Neural cell (in vitro differentiated cells): ENCODE data around the gene MFSD8. TPM values are rescaled to one million over a fixed set of nuclear protein-coding genes. Genes with fewer than 3 reads are reported as not detected.
"Not testable (repeated sequence)": the region's sequence is repeated elsewhere in the genome, so short reads cannot be mapped to it uniquely, and the experiment has no call there.

Experiments
- H2AFZ ChIP-seq: fragments of 200-600, 300-800 bp; sonication (generic), shearing (Covaris generic); 2 replicates; pipeline ENCODE4 v1.6.0; 2014; ENCODE audit warnings: low read depth, mild to moderate bottlenecking, antibody characterized with exemption, low read length, moderate library complexity
- H3F3A ChIP-seq: fragments of 200-600 bp; shearing (Covaris generic); 2 replicates; pipeline ENCODE4 v1.6.1; 2016; ENCODE audit warnings: mild to moderate bottlenecking, moderate library complexity, mixed read lengths, antibody characterized with exemption, low read length; ENCODE audit not compliant: insufficient read depth, poor library complexity, severe bottlenecking
- H3K27ac ChIP-seq: fragments of 200-600, 300-800 bp; sonication (generic), shearing (Covaris generic); 2 replicates; pipeline ENCODE4 v1.5.1; 2014; ENCODE audit warnings: mild to moderate bottlenecking, low read length, moderate library complexity
- H3K27me3 ChIP-seq: fragments of 300-800, 200-600 bp; sonication (generic), shearing (Covaris generic); 2 replicates; pipeline ENCODE4 v1.6.0; 2014; ENCODE audit warnings: mild to moderate bottlenecking, low read depth, low read length, moderate library complexity; ENCODE audit not compliant: insufficient read depth
- H3K36me3 ChIP-seq: fragments of 300-800, 200-600 bp; sonication (generic), shearing (Covaris generic); 2 replicates; pipeline ENCODE4 v1.5.1; 2014; ENCODE audit warnings: mild to moderate bottlenecking, antibody characterized with exemption, low read length, moderate library complexity; ENCODE audit not compliant: insufficient read depth
- H3K4me2 ChIP-seq: fragments of 300-800, 200-600 bp; sonication (generic), shearing (Covaris generic); 2 replicates; pipeline ENCODE4 v1.6.0; 2014; ENCODE audit warnings: mild to moderate bottlenecking, low read length
- H3K4me3 ChIP-seq: fragments of 300-800, 200-600 bp; sonication (generic), shearing (Covaris generic); 2 replicates; pipeline ENCODE4 v1.5.1; 2014; ENCODE audit warnings: mild to moderate bottlenecking, low read length, moderate library complexity
- H3K79me2 ChIP-seq: fragments of 200-600 bp; shearing (Covaris generic); replicated peaks from 2 replicates; pipeline ENCODE4 v1.6.0; 2014; ENCODE audit warnings: mild to moderate bottlenecking, low read length, moderate library complexity; ENCODE audit not compliant: insufficient read depth
- H3K9ac ChIP-seq: fragments of 300-800, 200-600 bp; sonication (generic), shearing (Covaris generic); 2 replicates; pipeline ENCODE4 v1.6.1; 2016; ENCODE audit warnings: mild to moderate bottlenecking, low read length, mixed read lengths
- H3K9me2 ChIP-seq: fragments of 200-600 bp; shearing (Covaris generic); 2 replicates; pipeline ENCODE4 v1.6.1; 2016; ENCODE audit warnings: mild to moderate bottlenecking, low read length, mixed read lengths; ENCODE audit not compliant: insufficient read depth
- H3K9me3 ChIP-seq: fragments of 200-600, 300-800 bp; sonication (generic), shearing (Covaris generic); 2 replicates; pipeline ENCODE4 v1.6.1; 2016; ENCODE audit warnings: mild to moderate bottlenecking, mixed run types, low read length, moderate library complexity, mixed read lengths
- H4K20me1 ChIP-seq: fragments of 200-600 bp; shearing (Covaris generic); 2 replicates; pipeline ENCODE4 v1.6.1; 2016; ENCODE audit warnings: mild to moderate bottlenecking, mixed run types; ENCODE audit not compliant: insufficient read depth
- EP300 ChIP-seq: fragments of 450-650 bp; conservative IDR thresholded peaks from 2 replicates; pipeline ENCODE4 v1.6.1; 2014; ENCODE audit warnings: antibody characterized with exemption, mild to moderate bottlenecking, moderate library complexity; ENCODE audit not compliant: poor library complexity, severe bottlenecking
- EZH2 ChIP-seq: fragments of 200-600, 300-800 bp; shearing (Covaris generic), sonication (generic); IDR thresholded peaks from 2 replicates; pipeline ENCODE4 v1.6.1; 2014; ENCODE audit warnings: antibody characterized with exemption, low read length, borderline replicate concordance, mild to moderate bottlenecking; ENCODE audit not compliant: insufficient read depth, poor library complexity, severe bottlenecking
- MXI1 ChIP-seq: fragments of 450-650 bp; conservative IDR thresholded peaks from 2 replicates; pipeline ENCODE4 v1.6.1; 2014; ENCODE audit warnings: antibody characterized with exemption, mild to moderate bottlenecking; ENCODE audit not compliant: poor library complexity, severe bottlenecking
- POLR2AphosphoS5 ChIP-seq: IDR thresholded peaks from 2 replicates; pipeline ENCODE4 v1.6.1; 2012
- RAD21 ChIP-seq: fragments of 450-650 bp; conservative IDR thresholded peaks from 2 replicates; pipeline ENCODE4 v1.6.1; 2014; ENCODE audit warnings: antibody characterized with exemption, mild to moderate bottlenecking, moderate library complexity
- SMC3 ChIP-seq: fragments of 450-650 bp; conservative IDR thresholded peaks from 2 replicates; pipeline ENCODE4 v1.6.1; 2014; ENCODE audit warnings: antibody characterized with exemption, mild to moderate bottlenecking, moderate library complexity; ENCODE audit not compliant: poor library complexity
- TAF1 ChIP-seq: IDR thresholded peaks from 2 replicates; pipeline ENCODE4 v1.6.1; 2012; ENCODE audit warnings: low read depth
- polyA plus RNA-seq: library from polyadenylated mRNA; depleted of rRNA; stranded (reverse); fragments of >200 nt; gene quantifications from 2 replicates; pipeline ENCODE4 v1.2.3, GENCODE V29; 2014
- TF ChIP-seq, protein P1 (sequence below): fragments of 450-650 bp; IDR thresholded peaks from 2 replicates; pipeline ENCODE4 v1.5.1; 2014; ENCODE audit warnings: antibody characterized with exemption, mild to moderate bottlenecking, moderate library complexity; ENCODE audit not compliant: poor library complexity, severe bottlenecking
- TF ChIP-seq, protein P2 (sequence below): IDR thresholded peaks from 2 replicates; pipeline ENCODE4 v1.6.1; 2012; ENCODE audit warnings: borderline replicate concordance

Gene MFSD8
- polyA plus RNA-seq, 1 donor from 2014 or later: 92.9 TPM

DNA sequence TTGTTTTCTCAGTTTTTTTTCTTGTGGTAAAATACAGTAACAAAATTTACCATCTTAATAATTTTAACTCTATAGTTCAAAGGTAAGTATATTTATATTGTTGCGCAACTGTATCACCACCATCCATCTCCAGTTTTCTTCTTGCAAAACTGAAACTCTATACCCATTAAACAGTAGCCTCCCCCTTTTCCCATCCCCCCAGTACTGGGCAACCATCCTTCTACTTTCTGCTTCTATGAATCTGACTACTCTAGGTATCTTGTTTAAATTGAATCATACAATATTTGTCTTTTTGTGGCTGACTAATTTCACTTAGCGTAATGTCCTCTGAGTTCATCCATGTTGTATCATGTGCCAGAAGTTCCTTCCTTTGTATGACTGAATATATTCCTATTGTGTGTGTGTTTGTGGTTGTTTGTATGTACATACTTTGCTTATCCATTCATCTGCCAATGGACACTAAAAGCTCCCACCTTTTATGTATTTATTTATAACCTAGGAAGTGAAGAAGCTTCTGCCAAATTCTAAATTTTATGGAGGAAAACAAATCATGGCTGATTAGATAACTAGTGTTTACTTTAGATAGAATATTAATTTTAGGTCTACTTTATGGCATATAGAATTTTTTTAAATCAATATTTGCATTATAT lies 10.3 kb upstream of the MFSD8 start:
- H3K27ac ChIP-seq: no peak overlapping the region

DNA sequence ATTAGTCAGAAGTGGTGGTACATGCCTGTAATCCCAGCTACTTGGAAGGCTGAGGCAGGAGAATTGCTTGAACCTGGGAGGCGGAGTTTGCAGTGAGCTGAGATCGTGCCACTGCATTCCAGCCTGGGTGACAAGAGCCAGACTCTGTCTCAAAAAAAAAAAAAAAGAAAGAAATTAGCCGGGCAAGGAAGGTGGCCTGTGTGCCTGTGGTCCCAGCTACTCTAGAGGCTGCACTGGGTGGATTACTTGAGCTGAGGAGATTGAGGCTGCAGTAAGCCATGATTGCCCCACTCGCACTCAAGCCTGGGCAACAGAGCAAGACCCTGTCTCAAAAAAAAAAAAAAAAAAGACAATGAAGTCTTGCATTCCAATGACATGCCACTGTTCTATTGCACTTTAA lies 6.0 kb upstream of the MFSD8 start:
- H3K27ac ChIP-seq, H3K4me2 ChIP-seq, H3K9ac ChIP-seq, H3K27me3 ChIP-seq, H3K36me3 ChIP-seq, H3F3A ChIP-seq, H3K4me3 ChIP-seq, H4K20me1 ChIP-seq, H3K9me3 ChIP-seq, H2AFZ ChIP-seq, H3K9me2 ChIP-seq: not testable (repeated sequence)
- H3K79me2 ChIP-seq: peaks cover 41% of the 10 kb centered on the region

More for the DNA sequence above, 10.3 kb upstream of the MFSD8 start:
- Histone ChIP-seq H3K9me3 (no peaks in the 10 kb centered on the region), H3K27me3 (no peaks in the 10 kb centered on the region), H3K4me2 (no peak overlapping the region), H3K36me3 (no peaks in the 10 kb centered on the region), H3F3A (no peaks in the 10 kb centered on the region), H2AFZ (no peak overlapping the region), H4K20me1 (no peaks in the 10 kb centered on the region), H3K4me3 (no peak overlapping the region), H3K9ac (no peak overlapping the region), H3K79me2 (peaks cover 9% of the 10 kb centered on the region), H3K9me2 (no peaks in the 10 kb centered on the region)
- TF ChIP-seq RAD21: no peak
- TF ChIP-seq EP300: no peak
- TF ChIP-seq, protein P1, sequence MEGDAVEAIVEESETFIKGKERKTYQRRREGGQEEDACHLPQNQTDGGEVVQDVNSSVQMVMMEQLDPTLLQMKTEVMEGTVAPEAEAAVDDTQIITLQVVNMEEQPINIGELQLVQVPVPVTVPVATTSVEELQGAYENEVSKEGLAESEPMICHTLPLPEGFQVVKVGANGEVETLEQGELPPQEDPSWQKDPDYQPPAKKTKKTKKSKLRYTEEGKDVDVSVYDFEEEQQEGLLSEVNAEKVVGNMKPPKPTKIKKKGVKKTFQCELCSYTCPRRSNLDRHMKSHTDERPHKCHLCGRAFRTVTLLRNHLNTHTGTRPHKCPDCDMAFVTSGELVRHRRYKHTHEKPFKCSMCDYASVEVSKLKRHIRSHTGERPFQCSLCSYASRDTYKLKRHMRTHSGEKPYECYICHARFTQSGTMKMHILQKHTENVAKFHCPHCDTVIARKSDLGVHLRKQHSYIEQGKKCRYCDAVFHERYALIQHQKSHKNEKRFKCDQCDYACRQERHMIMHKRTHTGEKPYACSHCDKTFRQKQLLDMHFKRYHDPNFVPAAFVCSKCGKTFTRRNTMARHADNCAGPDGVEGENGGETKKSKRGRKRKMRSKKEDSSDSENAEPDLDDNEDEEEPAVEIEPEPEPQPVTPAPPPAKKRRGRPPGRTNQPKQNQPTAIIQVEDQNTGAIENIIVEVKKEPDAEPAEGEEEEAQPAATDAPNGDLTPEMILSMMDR: no peak
- no peak for TF ChIP-seq MXI1
- no peak for TF ChIP-seq EZH2
- TF ChIP-seq SMC3: no peak
- no peak for TF ChIP-seq TAF1
- TF ChIP-seq, protein P2, sequence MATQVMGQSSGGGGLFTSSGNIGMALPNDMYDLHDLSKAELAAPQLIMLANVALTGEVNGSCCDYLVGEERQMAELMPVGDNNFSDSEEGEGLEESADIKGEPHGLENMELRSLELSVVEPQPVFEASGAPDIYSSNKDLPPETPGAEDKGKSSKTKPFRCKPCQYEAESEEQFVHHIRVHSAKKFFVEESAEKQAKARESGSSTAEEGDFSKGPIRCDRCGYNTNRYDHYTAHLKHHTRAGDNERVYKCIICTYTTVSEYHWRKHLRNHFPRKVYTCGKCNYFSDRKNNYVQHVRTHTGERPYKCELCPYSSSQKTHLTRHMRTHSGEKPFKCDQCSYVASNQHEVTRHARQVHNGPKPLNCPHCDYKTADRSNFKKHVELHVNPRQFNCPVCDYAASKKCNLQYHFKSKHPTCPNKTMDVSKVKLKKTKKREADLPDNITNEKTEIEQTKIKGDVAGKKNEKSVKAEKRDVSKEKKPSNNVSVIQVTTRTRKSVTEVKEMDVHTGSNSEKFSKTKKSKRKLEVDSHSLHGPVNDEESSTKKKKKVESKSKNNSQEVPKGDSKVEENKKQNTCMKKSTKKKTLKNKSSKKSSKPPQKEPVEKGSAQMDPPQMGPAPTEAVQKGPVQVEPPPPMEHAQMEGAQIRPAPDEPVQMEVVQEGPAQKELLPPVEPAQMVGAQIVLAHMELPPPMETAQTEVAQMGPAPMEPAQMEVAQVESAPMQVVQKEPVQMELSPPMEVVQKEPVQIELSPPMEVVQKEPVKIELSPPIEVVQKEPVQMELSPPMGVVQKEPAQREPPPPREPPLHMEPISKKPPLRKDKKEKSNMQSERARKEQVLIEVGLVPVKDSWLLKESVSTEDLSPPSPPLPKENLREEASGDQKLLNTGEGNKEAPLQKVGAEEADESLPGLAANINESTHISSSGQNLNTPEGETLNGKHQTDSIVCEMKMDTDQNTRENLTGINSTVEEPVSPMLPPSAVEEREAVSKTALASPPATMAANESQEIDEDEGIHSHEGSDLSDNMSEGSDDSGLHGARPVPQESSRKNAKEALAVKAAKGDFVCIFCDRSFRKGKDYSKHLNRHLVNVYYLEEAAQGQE: no peak
- no peak for TF ChIP-seq POLR2AphosphoS5

DNA sequence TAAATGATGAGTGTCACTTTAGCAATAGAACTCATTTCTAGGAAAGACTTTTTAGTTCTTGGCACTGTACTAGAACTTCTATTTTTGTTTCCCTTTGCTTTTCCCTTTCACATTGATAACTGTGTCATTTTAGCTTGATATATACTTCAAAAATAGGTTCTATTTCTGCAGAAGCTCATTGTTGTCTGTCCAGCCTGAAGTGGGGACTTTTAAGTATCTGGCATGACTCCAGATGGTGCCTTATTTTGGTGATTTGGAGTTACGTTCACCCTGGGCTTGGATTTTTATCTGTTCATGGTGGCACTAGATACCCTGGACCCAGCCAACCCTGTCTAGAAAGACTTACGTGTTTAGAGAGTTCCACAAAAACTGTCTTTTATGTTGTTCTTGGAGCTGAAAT lies 3.6 kb upstream of the MFSD8 start:
- Histone ChIP-seq H3K9me3 (no peaks in the 10 kb centered on the region), H3K9ac (no peak overlapping the region), H3K4me3 (no peak overlapping the region), H3K27me3 (no peaks in the 10 kb centered on the region), H3K36me3 (no peaks in the 10 kb centered on the region), H3K4me2 (no peak overlapping the region), H2AFZ (no peak overlapping the region), H3K79me2 (peaks cover 37% of the 10 kb centered on the region), H3K9me2 (no peaks in the 10 kb centered on the region), H4K20me1 (no peaks in the 10 kb centered on the region), H3K27ac (no peak overlapping the region), H3F3A (no peaks in the 10 kb centered on the region)
- TF ChIP-seq POLR2AphosphoS5 (no peak), EP300 (no peak), EZH2 (no peak), RAD21 (no peak), MXI1 (no peak), SMC3 (no peak), TAF1 (no peak)
- TF ChIP-seq, protein P1: no peak
- TF ChIP-seq, protein P2: no peak
